Tibial nerve (tissue), 4 donors: ENCODE measurements around the gene NFIA. TPM values are rescaled to one million over a fixed set of nuclear protein-coding genes. Genes with fewer than 3 reads are reported as not detected.

Experiments
- DNase-seq, 2 donors: peaks; one replicate each; pipeline ENCODE4 v3.0.0-alpha.2; 2019; ENCODE audit warnings: low spot score in 2 of 2
- H3K27ac ChIP-seq, 4 donors: fragments of 200-600 bp; sonication (generic) in 3 of 4; one replicate each; pipeline ENCODE4 v1.5.1; 2017 to 2019; ENCODE audit warnings: mild to moderate bottlenecking in 1 of 4
- H3K27me3 ChIP-seq, 2 donors: fragments of 200-600 bp; sonication (generic) in 1 of 2; one replicate each; pipeline versions ENCODE4 v1.5.1 to v1.6.0; 2017 to 2019
- H3K36me3 ChIP-seq, 3 donors: fragments of 200-600 bp; sonication (generic); one replicate each; pipeline ENCODE4 v1.5.1; 2018 to 2019
- H3K4me1 ChIP-seq, 4 donors: fragments of 200-600 bp; sonication (generic) in 3 of 4; one replicate each; pipeline ENCODE4 v1.5.1; 2017 to 2019
- H3K4me3 ChIP-seq, 4 donors: fragments of 200-600 bp; sonication (generic) in 3 of 4; one replicate each; pipeline ENCODE4 v1.5.1; 2017 to 2019; ENCODE audit warnings: mild to moderate bottlenecking in 1 of 4, moderate library complexity in 1 of 4
- H3K9me3 ChIP-seq, 4 donors: fragments of 200-600 bp; sonication (generic) in 3 of 4; one replicate each; pipeline ENCODE4 v1.5.1; 2017 to 2019
- CTCF ChIP-seq, 5 experiments: fragments of 200-600 bp in 3 of 5; fragments of 450-650 bp in 2 of 5; sonication (generic) in 3 of 5; IDR thresholded peaks; one replicate each; pipeline ENCODE4 v1.5.1; 2016 to 2019; ENCODE audit warnings: antibody characterized with exemption in 5 of 5, mild to moderate bottlenecking in 3 of 5, moderate library complexity in 2 of 5
- EP300 ChIP-seq, 2 donors: sonication (generic); formaldehyde crosslinking; IDR thresholded peaks; one replicate each; pipeline ENCODE4 v1.6.1; 2017; ENCODE audit warnings: antibody characterized with exemption in 2 of 2, mild to moderate bottlenecking in 1 of 2
- POLR2A ChIP-seq, 2 donors: fragments of 450-650 bp; IDR thresholded peaks; one replicate each; pipeline ENCODE4 v1.6.1; 2017; ENCODE audit warnings: antibody characterized with exemption in 2 of 2, mild to moderate bottlenecking in 2 of 2, moderate library complexity in 2 of 2
- WGBS, 2 donors: methylation state at CpG; one replicate each; pipeline ENCODE4 v1.1.5; 2018; 5-methylcytosine and 5-hydroxymethylcytosine counted together
- total RNA-seq, 4 donors: library from RNA; depleted of rRNA; stranded (reverse); fragments of >200 nt; gene quantifications; one replicate each; pipeline ENCODE4 v1.1.0, GENCODE V29; 2016

NFIA gene
- total RNA-seq, 4 donors from 2014 or later, result 71.2 to 81.4 (median 75.7) TPM

- WGBS, 2 donors, result 7% methylated on average over 3 of the region's 3 CpGs
- peak overlapping the region; percentile 10 to 39 (median 20) for H3K4me3 ChIP-seq
Measured at GRCh38 chr1:61255358-61255703, 173.0 kb downstream of the NFIA start.

GRCh38 chr1:61259379-61260148 lies 177.2 kb downstream of the NFIA start:
- Histone ChIP-seq H3K4me1 (peaks cover 0 to 58% (median 13%) of the 10 kb centered on the region in 4 donors), H3K4me3 (no peak overlapping the region), H3K36me3 (no peaks in the 10 kb centered on the region), H3K27ac (peak overlapping the region in 1 of 4 donors; percentile 25), H3K27me3 (no peaks in the 10 kb centered on the region), H3K9me3 (no peaks in the 10 kb centered on the region)
- WGBS, 2 donors, result 63 to 65% methylated on average over 9 of the region's 9 CpGs
- TF ChIP-seq EP300 (IDR thresholded peaks at IDR 0.05), result peak in 1 of 2 donors; percentile 46
- TF ChIP-seq CTCF (IDR thresholded peaks at IDR 0.05), result no peak
- TF ChIP-seq POLR2A (IDR thresholded peaks at IDR 0.05), result no peak
- no peak for DNase-seq

More at GRCh38 chr1:61255358-61255703, 173.0 kb downstream of the NFIA start:
- no peak for DNase-seq
- no peaks in the 10 kb centered on the region for H3K9me3 ChIP-seq
- no peaks in the 10 kb centered on the region for H3K27me3 ChIP-seq
- H3K36me3 ChIP-seq, result no peaks in the 10 kb centered on the region
- H3K4me1 ChIP-seq, result peaks cover 0 to 64% (median 21%) of the 10 kb centered on the region in 4 donors
- peak overlapping the region; percentile 9 to 76 (median 52) for H3K27ac ChIP-seq
- TF ChIP-seq POLR2A (IDR thresholded peaks at IDR 0.05) (no peak), EP300 (IDR thresholded peaks at IDR 0.05) (no peak), CTCF (IDR thresholded peaks at IDR 0.05) (no peak)

- H3K4me1 ChIP-seq, result peaks cover 0 to 54% (median 12%) of the 10 kb centered on the region in 4 donors
- H3K27ac ChIP-seq, result no peak overlapping the region
- TF ChIP-seq CTCF (IDR thresholded peaks at IDR 0.05) (no peak), POLR2A (IDR thresholded peaks at IDR 0.05) (no peak), EP300 (IDR thresholded peaks at IDR 0.05) (no peak)
- no peaks in the 10 kb centered on the region for H3K36me3 ChIP-seq
- no peak for DNase-seq
- 94 to 96% methylated on average over 7 of the region's 7 CpGs for WGBS, 2 donors
- no peaks in the 10 kb centered on the region for H3K27me3 ChIP-seq
- no peak overlapping the region for H3K4me3 ChIP-seq
- H3K9me3 ChIP-seq, result no peaks in the 10 kb centered on the region
Measured at GRCh38 chr1:61260171-61260570, 177.8 kb downstream of the NFIA start.

- no peaks in the 10 kb centered on the region for H3K27me3 ChIP-seq
- WGBS, 2 donors, result 43 to 52% methylated on average over 3 of the region's 3 CpGs
Measured at GRCh38 chr1:61261595-61261994, 179.2 kb downstream of the NFIA start.

More at GRCh38 chr1:61261595-61261994, 179.2 kb downstream of the NFIA start:
- Histone ChIP-seq H3K4me1 (peaks cover 0 to 56% (median 9%) of the 10 kb centered on the region in 4 donors), H3K4me3 (no peak overlapping the region), H3K9me3 (no peaks in the 10 kb centered on the region), H3K27ac (peak overlapping the region in 1 of 4 donors; percentile 22), H3K36me3 (no peaks in the 10 kb centered on the region)
- TF ChIP-seq CTCF (IDR thresholded peaks at IDR 0.05), result no peak
- no peak for TF ChIP-seq POLR2A (IDR thresholded peaks at IDR 0.05)
- no peak for TF ChIP-seq EP300 (IDR thresholded peaks at IDR 0.05)
- DNase-seq, result no peak
